ENCODE measurements around the gene C22orf39.

C22orf39 gene

GRCh38 chr22:19447330-19448075, at the start of gene C22orf39:
Gene C22orf39 (minus strand): TSS chr22:19447711. CDS start chr22:19447688, 23 bp downstream.
- peak; percentile 84 to 94 (median 87) for DNase-seq

- peak in 1 of 3 experiments; percentile 2 for DNase-seq
Measured at GRCh38 chr22:19497245-19497644, 49.7 kb upstream of the C22orf39 start.

- no peak for DNase-seq
Measured at GRCh38 chr22:19496324-19496630, 48.8 kb upstream of the C22orf39 start.

GRCh38 chr22:19495562-19496323, 48.2 kb upstream of the C22orf39 start:
- peak in 1 of 3 experiments; percentile 30 for DNase-seq

GRCh38 chr22:19494676-19495173, 47.2 kb upstream of the C22orf39 start:
- DNase-seq = no peak

- no peak for DNase-seq
Measured at GRCh38 chr22:19494001-19494560, 46.6 kb upstream of the C22orf39 start.

- DNase-seq = no peak
Measured at GRCh38 chr22:19492504-19493174, 45.1 kb upstream of the C22orf39 start.

GRCh38 chr22:19490628-19491230, 43.2 kb upstream of the C22orf39 start:
- DNase-seq = no peak

GRCh38 chr22:19488884-19489843, 41.7 kb upstream of the C22orf39 start:
- DNase-seq = peak in 1 of 3 experiments; percentile 21

GRCh38 chr22:19488285-19488684, 40.8 kb upstream of the C22orf39 start:
- DNase-seq = no peak

- no peak for DNase-seq
Measured at GRCh38 chr22:19483481-19484244, 36.2 kb upstream of the C22orf39 start.

- DNase-seq = no peak
Measured at GRCh38 chr22:19482297-19482696, 34.8 kb upstream of the C22orf39 start.

- DNase-seq = no peak
Measured at GRCh38 chr22:19480789-19481188, 33.3 kb upstream of the C22orf39 start.

GRCh38 chr22:19480173-19480568, 32.7 kb upstream of the C22orf39 start:
- no peak for DNase-seq

- peak; percentile 92 to 98 (median 94) for DNase-seq
Measured at GRCh38 chr22:19479355-19480172, 32.1 kb upstream of the C22orf39 start, which contains the start of gene CDC45. Gene CDC45 (plus strand): TSS chr22:19479920. CDS start chr22:19479969, 49 bp downstream.

GRCh38 chr22:19478901-19479354, 31.4 kb upstream of the C22orf39 start, which contains the start of gene UFD1:
Gene UFD1 (minus strand): TSS chr22:19479193. CDS start chr22:19479085, 108 bp downstream.
- peak; percentile 77 to 93 (median 88) for DNase-seq

GRCh38 chr22:19478045-19478900, 30.8 kb upstream of the C22orf39 start:
- DNase-seq = peak in 1 of 3 experiments; percentile 46

- peak in 1 of 3 experiments; percentile 29 for DNase-seq
Measured at GRCh38 chr22:19477321-19478044, 30.0 kb upstream of the C22orf39 start.

All from NCI-H1417 (cell line).